ENCODE data around the gene FANCC.

GRCh38 chr9:95292226-95292625, 25.3 kb downstream of the FANCC start:
- no peak for TF ChIP-seq POLR2A (IDR thresholded peaks at IDR 0.05)
- no peak for TF ChIP-seq CTCF (IDR thresholded peaks at IDR 0.05)
